Measurements from ENCODE around the gene TUT7.

- TF ChIP-seq CTCF (IDR thresholded peaks at IDR 0.05), result no peak
- TF ChIP-seq POLR2A (IDR thresholded peaks at IDR 0.05), result no peak
- TF ChIP-seq EP300 (IDR thresholded peaks at IDR 0.05), result no peak
- no peak for TF ChIP-seq POLR2AphosphoS5 (IDR thresholded peaks at IDR 0.05)
Observed at GRCh38 chr9:86340356-86341006, 13.7 kb downstream of the TUT7 start.
